H9 (cell line): ENCODE data around the gene TNRC18. TPM values are rescaled to one million over a fixed set of nuclear protein-coding genes. Genes with fewer than 3 reads are reported as not detected.
"Not testable (repeated sequence)": the region's sequence is repeated elsewhere in the genome, so short reads cannot be mapped to it uniquely, and the experiment has no call there.

Experiments used
- DNase-seq: peaks from one replicate; pipeline ENCODE4 v3.0.0-alpha.2; 2017
- H2AFZ ChIP-seq: one replicate; pipeline ENCODE4 v1.6.1; 2013; ENCODE audit warnings: mild to moderate bottlenecking, low read length, control low read depth, moderate library complexity
- H2AK5ac ChIP-seq: 2 replicates; pipeline ENCODE4 v1.6.1; 2013; ENCODE audit warnings: low read length, control low read depth, mixed read lengths; ENCODE audit not compliant: insufficient read length
- H2BK120ac ChIP-seq: one replicate; pipeline ENCODE4 v1.6.1; 2013; ENCODE audit warnings: low read depth, mild to moderate bottlenecking, low read length, control low read depth, inconsistent platforms; ENCODE audit not compliant: poor library complexity, severe bottlenecking
- H2BK12ac ChIP-seq: 2 replicates; pipeline ENCODE4 v1.6.1; 2013; ENCODE audit warnings: low read length, control low read depth, mixed read lengths, low read depth; ENCODE audit not compliant: insufficient read length
- H2BK15ac ChIP-seq: 2 replicates; pipeline ENCODE4 v1.6.1; 2013; ENCODE audit warnings: low read depth, low read length, control low read depth
- H2BK20ac ChIP-seq: one replicate; pipeline ENCODE4 v1.6.1; 2013; ENCODE audit warnings: low read depth, mild to moderate bottlenecking, low read length, control low read depth, inconsistent platforms; ENCODE audit not compliant: poor library complexity, severe bottlenecking
- H2BK5ac ChIP-seq: 2 replicates; pipeline ENCODE4 v1.6.1; 2013; ENCODE audit warnings: low read length, control low read depth, mixed read lengths; ENCODE audit not compliant: insufficient read length
- H3K14ac ChIP-seq: 2 replicates; pipeline ENCODE4 v1.6.1; 2013; ENCODE audit warnings: low read length, control low read depth; ENCODE audit not compliant: insufficient read depth
- H3K18ac ChIP-seq: 2 replicates; pipeline ENCODE4 v1.6.1; 2013; ENCODE audit warnings: low read depth, mild to moderate bottlenecking, mixed read lengths, low read length, control low read depth; ENCODE audit not compliant: insufficient read length
- H3K23ac ChIP-seq: 2 replicates; pipeline ENCODE4 v1.6.1; 2013; ENCODE audit warnings: low read length, control low read depth, mixed read lengths, low read depth; ENCODE audit not compliant: insufficient read length
- H3K23me2 ChIP-seq: 2 replicates; pipeline ENCODE4 v1.6.1; 2013; ENCODE audit warnings: low read depth, mild to moderate bottlenecking, mixed read lengths, low read length, control low read depth; ENCODE audit not compliant: insufficient read length, poor library complexity, severe bottlenecking
- H3K27ac ChIP-seq: 2 replicates; pipeline ENCODE4 v1.5.1; 2013; ENCODE audit warnings: low read length, control low read depth, mixed read lengths, low read depth; ENCODE audit not compliant: insufficient read length
- H3K27me3 ChIP-seq: 2 replicates; pipeline ENCODE4 v1.6.1; 2013; ENCODE audit warnings: low read length, control low read depth, inconsistent platforms; ENCODE audit not compliant: insufficient read depth
- H3K4ac ChIP-seq: 2 replicates; pipeline ENCODE4 v1.6.1; 2013; ENCODE audit warnings: low read depth, mild to moderate bottlenecking, control low read depth, inconsistent platforms, low read length, moderate library complexity
- H3K4me1 ChIP-seq: 2 replicates; pipeline ENCODE4 v1.6.1; 2013; ENCODE audit warnings: low read length, control low read depth, inconsistent platforms; ENCODE audit not compliant: insufficient read depth
- H3K4me2 ChIP-seq: 2 replicates; pipeline ENCODE4 v1.6.1; 2013; ENCODE audit warnings: low read length, control low read depth, mixed read lengths; ENCODE audit not compliant: insufficient read length, insufficient read depth
- H3K56ac ChIP-seq: 2 replicates; pipeline ENCODE4 v1.6.1; 2013; ENCODE audit warnings: low read depth, mild to moderate bottlenecking, mixed read lengths, low read length, control low read depth; ENCODE audit not compliant: insufficient read length
- H3K79me1 ChIP-seq: 2 replicates; pipeline ENCODE4 v1.6.1; 2013; ENCODE audit warnings: low read depth, mild to moderate bottlenecking, moderate library complexity, low read length, control low read depth, inconsistent platforms; ENCODE audit not compliant: insufficient read depth, poor library complexity, severe bottlenecking
- H3K79me2 ChIP-seq: 2 replicates; pipeline ENCODE4 v1.6.1; 2013; ENCODE audit warnings: low read length, control low read depth, inconsistent platforms; ENCODE audit not compliant: insufficient read depth
- H3K9ac ChIP-seq: 2 replicates; pipeline ENCODE4 v1.6.1; 2013; ENCODE audit warnings: low read length, control low read depth, mixed read lengths; ENCODE audit not compliant: insufficient read length; ENCODE audit errors: extremely low read depth
- H3K9me3 ChIP-seq: one replicate; pipeline ENCODE4 v1.6.1; 2013; ENCODE audit warnings: low read depth, low read length, inconsistent platforms; ENCODE audit not compliant: control insufficient read depth
- H3T11ph ChIP-seq: one replicate; pipeline ENCODE4 v1.6.1; 2013; ENCODE audit warnings: mild to moderate bottlenecking, low read length, control low read depth, inconsistent platforms
- H4K20me1 ChIP-seq: one replicate; pipeline ENCODE4 v1.6.1; 2013; ENCODE audit not compliant: control insufficient read depth, insufficient read length, insufficient read depth
- H4K5ac ChIP-seq: 2 replicates; pipeline ENCODE4 v1.6.1; 2013; ENCODE audit warnings: low read depth, mild to moderate bottlenecking, mixed read lengths, low read length, control low read depth; ENCODE audit not compliant: insufficient read length
- H4K8ac ChIP-seq: replicated peaks from 2 replicates; pipeline ENCODE4 v1.6.1; 2013; ENCODE audit warnings: low read length, control low read depth, mixed read lengths, low read depth; ENCODE audit not compliant: insufficient read length
- H4K91ac ChIP-seq: 2 replicates; pipeline ENCODE4 v1.6.1; 2013; ENCODE audit warnings: low read depth, mild to moderate bottlenecking, moderate library complexity, mixed read lengths, low read length, control low read depth; ENCODE audit not compliant: insufficient read length
- H3K27ac Mint-ChIP-seq, 3 experiments: 2 replicates in 2 of 3; 3 replicates in 1 of 3; pipeline ENCODE4 v1.8.0; 2020 to 2021; ENCODE audit warnings: mixed read lengths in 3 of 3, mild to moderate bottlenecking in 1 of 3, moderate library complexity in 1 of 3
- H3K27me3 Mint-ChIP-seq: 2 replicates; pipeline ENCODE4 v1.8.0; 2021; ENCODE audit warnings: low read depth, mild to moderate bottlenecking, moderate library complexity, mixed read lengths
- H3K36me3 Mint-ChIP-seq, 3 experiments: 2 replicates in 2 of 3; 3 replicates in 1 of 3; pipeline ENCODE4 v1.8.0; 2020 to 2021; ENCODE audit warnings: low read depth in 3 of 3, mixed read lengths in 3 of 3; ENCODE audit not compliant: insufficient read depth in 1 of 3
- H3K4me1 Mint-ChIP-seq, 2 experiments: 2 replicates each; pipeline ENCODE4 v1.8.0; 2020; ENCODE audit warnings: mixed read lengths in 2 of 2
- H3K4me3 Mint-ChIP-seq, 2 experiments: 2 replicates in 1 of 2; 3 replicates in 1 of 2; pipeline ENCODE4 v1.8.0; 2020 to 2021; ENCODE audit warnings: mild to moderate bottlenecking in 2 of 2, mixed read lengths in 2 of 2, moderate library complexity in 1 of 2
- H3K9me3 Mint-ChIP-seq, 2 experiments: 2 replicates in 1 of 2; 3 replicates in 1 of 2; pipeline ENCODE4 v1.8.0; 2020; ENCODE audit warnings: mild to moderate bottlenecking in 2 of 2, mixed read lengths in 2 of 2, moderate library complexity in 1 of 2
- WGBS: extraction: QIAGEN DNeasy Blood & Tissue Kit; methylation state at CpG from one replicate; pipeline ENCODE4 v1.1.7; 2013; ENCODE audit warnings: missing lambda C conversion rate, low lambda C conversion rate, mixed read lengths; ENCODE audit not compliant: insufficient read length; ENCODE audit errors: extremely low coverage; 5-methylcytosine and 5-hydroxymethylcytosine counted together
- total RNA-seq: library from RNA; stranded (reverse); gene quantifications from 2 replicates; pipeline ENCODE4 v1.2.1, GENCODE V29; 2021
- TF ChIP-seq, protein P1 (sequence below): fragments of 200-600 bp; sonication (generic); conservative IDR thresholded peaks from 3 replicates; pipeline ENCODE4 v1.8.0; 2021; ENCODE audit warnings: antibody characterized with exemption, mild to moderate bottlenecking

TNRC18 gene
- total RNA-seq, 1 experiment from 2014 or later = 21.2 TPM

DNA sequence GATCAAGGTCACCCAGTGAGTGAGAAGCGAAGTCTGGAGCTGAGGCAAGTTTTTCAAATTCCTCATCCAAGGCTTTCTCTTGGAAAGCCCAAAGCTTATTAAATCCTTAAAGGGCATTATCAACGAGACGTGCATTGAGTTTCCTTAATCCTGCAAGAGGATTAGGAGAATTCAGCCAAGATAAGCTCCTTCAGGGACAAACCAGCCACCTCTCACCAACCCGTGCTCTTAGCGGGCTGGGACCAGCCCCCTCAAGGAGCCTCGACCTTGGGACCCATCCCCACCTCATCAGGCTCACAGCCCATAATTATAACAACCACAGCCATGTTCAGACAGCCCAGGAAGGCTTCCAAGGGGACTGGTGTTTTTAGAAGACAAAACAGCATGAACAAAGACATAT is 152.8 kb downstream of the TNRC18 start:
- Histone ChIP-seq H3K4me2 (no peak overlapping the region), H3K18ac (no peak overlapping the region), H3K56ac (no peak overlapping the region), H4K5ac (no peak overlapping the region), H3T11ph (no peak overlapping the region), H3K23me2 (no peaks in the 10 kb centered on the region), H2BK5ac (no peak overlapping the region), H3K27me3 (no peaks in the 10 kb centered on the region), H4K91ac (no peak overlapping the region), H3K14ac (no peak overlapping the region), H4K8ac (no peak overlapping the region), H2BK12ac (no peak overlapping the region), H3K79me1 (no peaks in the 10 kb centered on the region), H3K27ac (no peak overlapping the region), H2BK120ac (no peak overlapping the region), H3K9ac (no peak overlapping the region), H3K79me2 (no peaks in the 10 kb centered on the region), H2AK5ac (no peak overlapping the region), H2AFZ (no peak overlapping the region), H3K4me1 (no peaks in the 10 kb centered on the region; the same call in 1 of the 2 replicates), H3K9me3 (no peaks in the 10 kb centered on the region), H3K4ac (no peak overlapping the region), H4K20me1 (no peaks in the 10 kb centered on the region), H2BK15ac (no peak overlapping the region), H3K23ac (no peak overlapping the region), H2BK20ac (no peak overlapping the region)
- TF ChIP-seq, protein P1, sequence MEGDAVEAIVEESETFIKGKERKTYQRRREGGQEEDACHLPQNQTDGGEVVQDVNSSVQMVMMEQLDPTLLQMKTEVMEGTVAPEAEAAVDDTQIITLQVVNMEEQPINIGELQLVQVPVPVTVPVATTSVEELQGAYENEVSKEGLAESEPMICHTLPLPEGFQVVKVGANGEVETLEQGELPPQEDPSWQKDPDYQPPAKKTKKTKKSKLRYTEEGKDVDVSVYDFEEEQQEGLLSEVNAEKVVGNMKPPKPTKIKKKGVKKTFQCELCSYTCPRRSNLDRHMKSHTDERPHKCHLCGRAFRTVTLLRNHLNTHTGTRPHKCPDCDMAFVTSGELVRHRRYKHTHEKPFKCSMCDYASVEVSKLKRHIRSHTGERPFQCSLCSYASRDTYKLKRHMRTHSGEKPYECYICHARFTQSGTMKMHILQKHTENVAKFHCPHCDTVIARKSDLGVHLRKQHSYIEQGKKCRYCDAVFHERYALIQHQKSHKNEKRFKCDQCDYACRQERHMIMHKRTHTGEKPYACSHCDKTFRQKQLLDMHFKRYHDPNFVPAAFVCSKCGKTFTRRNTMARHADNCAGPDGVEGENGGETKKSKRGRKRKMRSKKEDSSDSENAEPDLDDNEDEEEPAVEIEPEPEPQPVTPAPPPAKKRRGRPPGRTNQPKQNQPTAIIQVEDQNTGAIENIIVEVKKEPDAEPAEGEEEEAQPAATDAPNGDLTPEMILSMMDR = no peak
- peaks cover 15% of the 10 kb centered on the region for H3K27me3 Mint-ChIP-seq
- H3K4me3 Mint-ChIP-seq = no peak overlapping the region
- peaks cover 0 to 5% of the 10 kb centered on the region in 2 experiments; a peak in 2 of 5 replicates for H3K9me3 Mint-ChIP-seq
- no peaks in the 10 kb centered on the region for H3K36me3 Mint-ChIP-seq
- H3K27ac Mint-ChIP-seq = no peak overlapping the region
- peaks cover 7 to 8% of the 10 kb centered on the region in 2 experiments for H3K4me1 Mint-ChIP-seq
- no peak for DNase-seq
- WGBS = no CpG with 5 or more reads among the region's 6 CpGs

DNA sequence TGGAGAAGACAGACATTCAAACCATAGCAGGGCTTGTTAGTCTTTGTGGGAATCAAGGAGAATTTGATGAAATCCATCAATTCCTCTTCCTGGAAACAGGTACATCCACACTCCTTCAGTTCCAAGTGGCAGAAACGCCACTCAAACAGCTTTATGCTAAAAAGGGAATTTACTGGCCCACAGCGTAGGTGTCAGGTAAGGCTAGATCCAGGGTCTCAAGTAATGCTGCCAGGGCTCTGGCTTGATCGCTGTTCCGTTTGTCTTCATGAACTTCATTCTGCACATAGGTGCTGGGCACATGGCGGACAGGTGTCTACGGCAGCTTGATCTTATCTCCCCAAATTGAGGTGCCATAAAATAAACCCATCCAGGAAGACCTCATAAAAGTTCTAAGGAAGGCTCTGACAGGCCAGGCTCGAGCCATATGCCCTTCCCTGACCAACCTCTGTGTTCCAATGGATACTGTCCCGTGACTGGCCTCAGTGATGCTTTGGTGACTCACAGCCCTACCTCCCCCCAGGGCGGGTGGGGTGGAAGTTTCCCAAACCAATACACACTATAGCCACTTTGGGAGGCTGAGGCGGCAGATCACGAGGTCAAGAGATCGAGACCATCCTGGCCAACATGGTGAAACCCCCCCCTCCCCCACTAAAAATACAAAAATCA is 153.5 kb downstream of the TNRC18 start:
- H3K4me3 Mint-ChIP-seq, H3K18ac ChIP-seq, H3K27ac Mint-ChIP-seq, H3K4ac ChIP-seq, H3K36me3 Mint-ChIP-seq, H2BK120ac ChIP-seq, H2BK12ac ChIP-seq, H2AK5ac ChIP-seq, H3K9ac ChIP-seq, H4K5ac ChIP-seq, H3K14ac ChIP-seq, H3K79me1 ChIP-seq, DNase-seq, H3K23me2 ChIP-seq, H3K4me1 ChIP-seq, H3K27ac ChIP-seq, H2BK5ac ChIP-seq, H3K56ac ChIP-seq, H4K20me1 ChIP-seq, H3K27me3 ChIP-seq, H3K9me3 Mint-ChIP-seq, H3K9me3 ChIP-seq, H2BK15ac ChIP-seq, H3K4me2 ChIP-seq, H2BK20ac ChIP-seq, H3K23ac ChIP-seq, H4K8ac ChIP-seq, H3T11ph ChIP-seq, H3K79me2 ChIP-seq, H4K91ac ChIP-seq, H2AFZ ChIP-seq: not testable (repeated sequence)
- no CpG with 5 or more reads among the region's 12 CpGs for WGBS
- Mint-ChIP-seq H3K27me3 (peaks cover 15% of the 10 kb centered on the region), H3K4me1 (peaks cover 10 to 11% of the 10 kb centered on the region in 2 experiments)
